Raji (cell line): Measurements from ENCODE around the gene P4HTM.

ENCODE experiments used
- POLR2A ChIP-seq: IDR thresholded peaks from 2 replicates; pipeline ENCODE4 v1.6.1; 2011; ENCODE audit warnings: low read depth, low read length, control low read depth; ENCODE audit not compliant: insufficient read depth

P4HTM gene

GRCh38 chr3:48989796-48990635, at the start of gene P4HTM:
P4HTM (plus strand) TSS chr3:48990241; CDS start chr3:48990257, 16 bp downstream.
- peak; percentile 63 for TF ChIP-seq POLR2A

GRCh38 chr3:48945432-48945831, 44.6 kb upstream of the P4HTM start:
- no peak for TF ChIP-seq POLR2A

- no peak for TF ChIP-seq POLR2A
Measured at GRCh38 chr3:48945891-48946549, 44.0 kb upstream of the P4HTM start.

- TF ChIP-seq POLR2A, result no peak
Measured at GRCh38 chr3:48949376-48949717, 40.7 kb upstream of the P4HTM start.

GRCh38 chr3:48950051-48950450, 40.0 kb upstream of the P4HTM start:
- TF ChIP-seq POLR2A, result no peak

- no peak for TF ChIP-seq POLR2A
Measured at GRCh38 chr3:48951764-48952163, 38.3 kb upstream of the P4HTM start.

- TF ChIP-seq POLR2A, result no peak
Measured at GRCh38 chr3:48952510-48953118, 37.4 kb upstream of the P4HTM start.

- no peak for TF ChIP-seq POLR2A
Measured at GRCh38 chr3:48957006-48957705, 32.9 kb upstream of the P4HTM start.

- no peak for TF ChIP-seq POLR2A
Measured at GRCh38 chr3:48960841-48961413, 29.1 kb upstream of the P4HTM start.

GRCh38 chr3:48962340-48962739, 27.7 kb upstream of the P4HTM start:
- TF ChIP-seq POLR2A, result no peak

- TF ChIP-seq POLR2A, result no peak
Measured at GRCh38 chr3:48962939-48963338, 27.1 kb upstream of the P4HTM start.

GRCh38 chr3:48963591-48963990, 26.4 kb upstream of the P4HTM start:
- TF ChIP-seq POLR2A, result no peak

- no peak for TF ChIP-seq POLR2A
Measured at GRCh38 chr3:48966367-48966766, 23.7 kb upstream of the P4HTM start.

- TF ChIP-seq POLR2A, result no peak
Measured at GRCh38 chr3:48966876-48967361, 23.1 kb upstream of the P4HTM start.

- TF ChIP-seq POLR2A, result no peak
Measured at GRCh38 chr3:48970586-48970985, 19.5 kb upstream of the P4HTM start.

GRCh38 chr3:48974076-48974864, 15.8 kb upstream of the P4HTM start:
- TF ChIP-seq POLR2A, result no peak
